ENCODE data around the gene ADGRG6. TPM values are rescaled to one million over a fixed set of nuclear protein-coding genes. Genes with fewer than 3 reads are reported as not detected.

Gene ADGRG6
- total and polyA plus RNA-seq, 2 donors (not counting 3 experiments of a cell fraction or from before 2014, with no cell fraction given): 99.3 to 166 TPM

GRCh38 chr6:142262231-142262630 lies 39.6 kb upstream of the ADGRG6 start:
- no TSS peak for BruUV-seq (replicated peaks)
- ChIA-PET CTCF (interaction anchor here (0.5 kb wide), 1 partner anchor 13 kb away, joined by 3 read pairs; no protein-coding TSS in a partner anchor), POLR2A (no interaction called here)

More at GRCh38 chr6:142262231-142262630, 39.6 kb upstream of the ADGRG6 start:
- H3K9ac ChIP-seq (replicated peaks; ENCODE audit: extremely low read depth, insufficient read depth, low read length): no peak overlapping the region
- no peaks in the 10 kb centered on the region for H3K27me3 ChIP-seq (ENCODE audit: control insufficient read depth in 2 of 2, insufficient read depth in 2 of 2, low read length in 2 of 2)
- H3K9me1 ChIP-seq (replicated peaks; ENCODE audit: control insufficient read depth, extremely low read depth, insufficient read depth, low read length): no peaks in the 10 kb centered on the region
- H3K79me2 ChIP-seq (ENCODE audit: control insufficient read depth, insufficient read depth, low read length): no peaks in the 10 kb centered on the region
- no peaks in the 10 kb centered on the region for H3K36me3 ChIP-seq (ENCODE audit: control insufficient read depth in 2 of 2, extremely low read depth in 1 of 2, insufficient read depth in 2 of 2, low read length in 2 of 2)
- no peak overlapping the region for H2AFZ ChIP-seq (ENCODE audit: low read depth, low read length)
- FAIRE-seq (no peak), DNase-seq (ENCODE audit: low read depth, low spot score) (no peak)
- no peaks in the 10 kb centered on the region for H3K9me3 ChIP-seq (replicated peaks; ENCODE audit: control insufficient read depth, insufficient read depth, low read length)
- intact Hi-C loops (cut with micrococcal nuclease) (no loop called here), dilution Hi-C loops (cut with MboI; ENCODE audit: extremely low pct_ligation_motif_present, low sequenced_read_pairs) (no loop called here)
- peaks cover 3% of the 10 kb centered on the region for H3K4me1 ChIP-seq (ENCODE audit: control insufficient read depth, extremely low read depth, insufficient read depth, low read length)
- H3K4me2 ChIP-seq (ENCODE audit: insufficient read depth, low read length): no peak overlapping the region
- no peak overlapping the region for H3K27ac ChIP-seq (ENCODE audit: insufficient read depth, low read depth, low read length)
- TF ChIP-seq CTCF (IDR thresholded peaks at IDR 0.05; ENCODE audit: extremely low read depth in 1 of 2, insufficient read depth in 1 of 2, low read depth in 1 of 2, low read length in 2 of 2) (no peak), MAX (IDR thresholded peaks at IDR 0.05; ENCODE audit: insufficient read depth, insufficient read length) (no peak), POLR2A (IDR thresholded peaks at IDR 0.05; ENCODE audit: low read depth, low read length) (no peak), POLR2AphosphoS5 (IDR thresholded peaks at IDR 0.05; ENCODE audit: insufficient read depth, low read depth, low read length) (no peak), FOS (IDR thresholded peaks at IDR 0.05; ENCODE audit: borderline replicate concordance, insufficient read depth, low read length) (no peak), JUN (IDR thresholded peaks at IDR 0.05; ENCODE audit: borderline replicate concordance, insufficient read depth, insufficient read length, low read depth) (no peak), EZH2 (IDR thresholded peaks at IDR 0.05; ENCODE audit: borderline replicate concordance, low read depth, low read length, severe bottlenecking) (no peak), GATA2 (IDR thresholded peaks at IDR 0.05; ENCODE audit: insufficient read depth, insufficient read length, low read depth, low read length) (no peak), MYC (IDR thresholded peaks at IDR 0.05; ENCODE audit: low read depth, low read length) (no peak)
- H4K20me1 ChIP-seq (replicated peaks; ENCODE audit: control insufficient read depth, extremely low read depth, insufficient read depth, low read length): no peaks in the 10 kb centered on the region
- no peak overlapping the region for H3K4me3 ChIP-seq (replicated peaks in 1 of 3; ENCODE audit: insufficient read depth in 1 of 3, low read depth in 1 of 3, low read length in 3 of 3)

All from endothelial cell of umbilical vein (primary cell).